ENCODE results near the gene TNS1.

- TF ChIP-seq CTCF (IDR thresholded peaks at IDR 0.05), result no peak
- no peak for TF ChIP-seq EZH2 (IDR thresholded peaks at IDR 0.05; ENCODE audit: borderline replicate concordance, insufficient read depth, low read depth, low read length, poor library complexity, severe bottlenecking)
Observed at GRCh38 chr2:218027426-218028188, 24.8 kb upstream of the TNS1 start.

All from B cell (primary cell).